SK-N-SH (cell line): ENCODE results near the gene CHST3. TPM values are rescaled to one million over a fixed set of nuclear protein-coding genes. Genes with fewer than 3 reads are reported as not detected.

Experiments
- CTCF ChIA-PET: fragments of 300-600, 350-600 bp; formaldehyde crosslinking; extraction: SDS; loops from one replicate; lab custom pipeline; 2021; lab: Yijun Ruan, JAX
- POLR2A ChIA-PET: fragments of 350-600 bp; sonication (Branson Sonifier 250); formaldehyde crosslinking; extraction: SDS; loops from one replicate; lab custom pipeline; 2020; ENCODE audit warnings: antibody characterized with exemption, inconsistent platforms; lab: Yijun Ruan, JAX
- DNase-seq: peaks from one replicate; pipeline ENCODE4 v3.0.0; 2012
- H2AFZ ChIP-seq: fragments of 200-600 bp; sonication (generic); 2 replicates; pipeline ENCODE4 v1.8.1; 2016; ENCODE audit warnings: antibody characterized with exemption, mild to moderate bottlenecking, low read depth
- H3F3A ChIP-seq: fragments of 200-600 bp; sonication (generic); replicated peaks from 2 replicates; pipeline ENCODE3; 2016; ENCODE audit warnings: antibody characterized with exemption, mild to moderate bottlenecking; ENCODE audit not compliant: insufficient read depth
- H3K27ac ChIP-seq, 2 experiments: fragments of 200-500 bp in 1 of 2; fragments of 200-600 bp in 1 of 2; sonication (Bioruptor generic) in 1 of 2; sonication (generic), shearing (Covaris generic) in 1 of 2; 2 replicates each; pipeline versions ENCODE4 v1.5.1 to v1.6.1; 2014 to 2016; ENCODE audit warnings: low read depth in 2 of 2, inconsistent platforms in 1 of 2, low read length in 1 of 2, mild to moderate bottlenecking in 1 of 2, mixed read lengths in 1 of 2
- H3K27me3 ChIP-seq: fragments of 200-600 bp; sonication (generic), shearing (Covaris generic); 2 replicates; pipeline ENCODE4 v1.6.1; 2016; ENCODE audit warnings: mixed run types; ENCODE audit not compliant: insufficient read depth
- H3K36me3 ChIP-seq, 2 experiments: fragments of 200-500 bp in 1 of 2; fragments of 200-600 bp in 1 of 2; sonication (Bioruptor generic) in 1 of 2; sonication (generic) in 1 of 2; replicated peaks in 1 of 2; 2 replicates each; pipeline versions ENCODE3 to v1.5.1; 2014 to 2016; ENCODE audit warnings: low read length in 1 of 2, mild to moderate bottlenecking in 1 of 2; ENCODE audit not compliant: insufficient read depth in 2 of 2, control insufficient read depth in 1 of 2
- H3K4me1 ChIP-seq, 2 experiments: fragments of 200-500 bp in 1 of 2; fragments of 200-600 bp in 1 of 2; sonication (Bioruptor generic) in 1 of 2; sonication (generic), shearing (Covaris generic) in 1 of 2; 2 replicates each; pipeline versions ENCODE4 v1.5.1 to v1.6.1; 2014 to 2016; ENCODE audit warnings: low read depth in 1 of 2, low read length in 1 of 2, mixed run types in 1 of 2; ENCODE audit not compliant: insufficient read depth in 2 of 2, control insufficient read depth in 1 of 2
- H3K4me2 ChIP-seq: fragments of 200-600 bp; sonication (generic), shearing (Covaris generic); 2 replicates; pipeline ENCODE4 v1.6.1; 2017; ENCODE audit warnings: mixed run types
- H3K4me3 ChIP-seq, 2 experiments: fragments of 200-500 bp in 1 of 2; fragments of 200-600 bp in 1 of 2; sonication (Bioruptor generic) in 1 of 2; sonication (generic), shearing (Covaris generic) in 1 of 2; 2 replicates each; pipeline versions ENCODE4 v1.5.1 to v1.8.1; 2014 to 2016; ENCODE audit warnings: low read depth in 2 of 2, inconsistent platforms in 1 of 2, low read length in 1 of 2, mild to moderate bottlenecking in 1 of 2, mixed read lengths in 1 of 2, moderate library complexity in 1 of 2
- H3K79me2 ChIP-seq: fragments of 200-600 bp; sonication (generic); 2 replicates; pipeline ENCODE4 v1.8.1; 2017; ENCODE audit warnings: mild to moderate bottlenecking; ENCODE audit not compliant: insufficient read depth
- H3K9ac ChIP-seq: fragments of 200-600 bp; sonication (generic); 2 replicates; pipeline ENCODE4 v1.6.1; 2017; ENCODE audit warnings: mixed run types
- H3K9me2 ChIP-seq: fragments of 200-600 bp; sonication (generic); 2 replicates; pipeline ENCODE4 v1.6.1; 2017; ENCODE audit warnings: mixed run types
- H3K9me3 ChIP-seq: fragments of 200-600 bp; sonication (generic); 2 replicates; pipeline ENCODE4 v1.6.1; 2017; ENCODE audit warnings: mixed run types, mild to moderate bottlenecking, moderate library complexity
- H4K20me1 ChIP-seq: fragments of 200-600 bp; sonication (generic); 2 replicates; pipeline ENCODE4 v1.6.1; 2017; ENCODE audit warnings: mild to moderate bottlenecking, mixed run types; ENCODE audit not compliant: insufficient read depth
- CHD2 ChIP-seq: fragments of 150-350 bp; IDR thresholded peaks from 2 replicates; pipeline ENCODE4 v1.6.1; 2018; ENCODE audit warnings: low read length; ENCODE audit not compliant: partially characterized antibody
- CTCF ChIP-seq: fragments of 200-600 bp; sonication (generic); IDR thresholded peaks from 2 replicates; pipeline ENCODE4 v1.6.1; 2017; ENCODE audit warnings: antibody characterized with exemption, mild to moderate bottlenecking, moderate library complexity
- ELF1 ChIP-seq: IDR thresholded peaks from 2 replicates; pipeline ENCODE4 v1.4.0; 2012
- EP300 ChIP-seq, 2 experiments: IDR thresholded peaks; 2 replicates each; pipeline versions ENCODE4 v1.4.0 to v1.6.1; 2012; ENCODE audit warnings: borderline replicate concordance in 1 of 2, low read depth in 1 of 2, low read length in 1 of 2
- FOSL2 ChIP-seq: IDR thresholded peaks from 2 replicates; pipeline ENCODE4 v1.4.0; 2012; ENCODE audit warnings: low read depth, mild to moderate bottlenecking, moderate library complexity, borderline replicate concordance
- GATA2 ChIP-seq: sonication (generic); formaldehyde crosslinking; IDR thresholded peaks from 2 replicates; pipeline ENCODE4 v1.5.0; 2020; ENCODE audit warnings: mild to moderate bottlenecking, missing genetic modification reagents
- JUND ChIP-seq: IDR thresholded peaks from 2 replicates; pipeline ENCODE4 v1.4.0; 2012
- MXI1 ChIP-seq: IDR thresholded peaks from 2 replicates; pipeline ENCODE4 v1.6.1; 2012; ENCODE audit warnings: mild to moderate bottlenecking, low read depth, low read length, improper control_type of control experiment
- NFIC ChIP-seq: IDR thresholded peaks from 2 replicates; pipeline ENCODE4 v1.4.0; 2012; ENCODE audit warnings: borderline replicate concordance
- NRF1 ChIP-seq: IDR thresholded peaks from 2 replicates; pipeline ENCODE4 v1.6.1; 2012; ENCODE audit warnings: low read depth, mild to moderate bottlenecking, low read length
- POLR2AphosphoS5 ChIP-seq: IDR thresholded peaks from 2 replicates; pipeline ENCODE4 v1.6.1; 2012; ENCODE audit warnings: low read depth, low read length
- RCOR1 ChIP-seq: fragments of 150-350 bp; IDR thresholded peaks from 2 replicates; pipeline ENCODE4 v1.6.1; 2017; ENCODE audit warnings: antibody characterized with exemption, low read length
- RXRA ChIP-seq: IDR thresholded peaks from 2 replicates; pipeline ENCODE4 v1.4.0; 2012; ENCODE audit warnings: low read depth, mild to moderate bottlenecking, borderline replicate concordance
- SMC3 ChIP-seq: IDR thresholded peaks from 2 replicates; pipeline ENCODE4 v1.6.1; 2012; ENCODE audit warnings: low read depth, low read length, improper control_type of control experiment
- TAF1 ChIP-seq: IDR thresholded peaks from 2 replicates; pipeline ENCODE4 v1.6.1; 2012; ENCODE audit warnings: low read depth, mild to moderate bottlenecking, low read length, moderate library complexity, borderline replicate concordance
- TEAD4 ChIP-seq: IDR thresholded peaks from 2 replicates; pipeline ENCODE4 v1.4.0; 2012; ENCODE audit warnings: mild to moderate bottlenecking, borderline replicate concordance; ENCODE audit not compliant: insufficient read depth
- YY1 ChIP-seq: IDR thresholded peaks from 2 replicates; pipeline ENCODE4 v1.4.0; 2012; ENCODE audit warnings: low read depth, mild to moderate bottlenecking
- WGBS: methylation state at CpG from one replicate; pipeline ENCODE4 v1.1.6; 2017; ENCODE audit warnings: low lambda C conversion rate; 5-methylcytosine and 5-hydroxymethylcytosine counted together
- polyA plus RNA-seq, 3 experiments: library from polyadenylated mRNA; depleted of rRNA; stranded (reverse); fragments of >200 nt; gene quantifications; 2 replicates each; pipeline ENCODE4 v1.2.3, GENCODE V29; 2012
- TF ChIP-seq, protein P1 (sequence below): IDR thresholded peaks from 2 replicates; pipeline ENCODE4 v1.6.1; 2012; ENCODE audit warnings: mild to moderate bottlenecking, low read depth, low read length, moderate library complexity
- TF ChIP-seq, protein P2 (sequence below): fragments of 150-350 bp; IDR thresholded peaks from 2 replicates; pipeline ENCODE4 v1.6.1; 2017; ENCODE audit warnings: antibody characterized with exemption, low read length, low read depth, borderline replicate concordance

Gene CHST3
- polyA plus RNA-seq, 1 of the 3 experiments (the other 2 are of a cell fraction) = 6.0 TPM

DNA sequence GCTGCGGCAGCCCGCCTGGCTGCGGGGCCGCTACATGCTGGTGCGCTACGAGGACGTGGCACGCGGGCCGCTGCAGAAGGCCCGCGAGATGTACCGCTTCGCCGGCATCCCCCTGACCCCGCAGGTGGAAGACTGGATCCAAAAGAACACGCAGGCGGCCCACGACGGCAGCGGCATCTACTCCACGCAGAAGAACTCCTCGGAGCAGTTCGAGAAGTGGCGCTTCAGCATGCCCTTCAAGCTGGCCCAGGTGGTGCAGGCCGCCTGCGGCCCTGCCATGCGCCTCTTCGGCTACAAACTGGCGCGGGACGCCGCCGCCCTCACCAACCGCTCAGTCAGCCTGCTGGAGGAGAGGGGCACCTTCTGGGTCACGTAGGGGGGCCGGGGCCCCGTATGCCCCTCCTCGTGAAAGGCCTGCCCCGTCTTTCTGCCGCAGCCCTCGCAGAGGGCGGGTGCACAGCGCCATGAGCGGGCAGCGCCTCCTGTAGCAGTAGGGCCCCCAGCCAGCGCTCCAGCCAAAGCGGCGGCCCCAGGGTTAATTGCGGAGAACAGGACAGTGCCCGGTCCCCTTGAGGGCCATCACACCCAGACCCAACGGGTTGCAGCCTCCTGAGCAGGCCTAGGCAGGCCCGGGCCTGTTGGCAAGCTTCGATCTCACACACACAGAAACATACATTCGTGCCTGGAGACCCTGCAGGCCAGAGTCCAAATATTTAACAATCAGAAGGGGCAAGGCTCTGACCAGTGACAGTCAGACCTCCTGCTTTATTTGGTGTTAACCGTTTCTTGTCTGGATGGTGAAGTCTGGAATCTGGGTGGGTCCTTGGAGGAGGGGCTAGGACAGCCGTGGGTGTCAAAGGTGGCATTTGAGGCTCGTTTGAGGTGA, 44.1 kb downstream of the CHST3 start (continued):
- TF ChIP-seq CTCF (no peak), EP300 (IDR thresholded peaks at IDR 0.05; ENCODE audit: borderline replicate concordance in 1 of 2, low read depth in 1 of 2, low read length in 1 of 2) (no peak), ELF1 (no peak), RXRA (no peak)

GRCh38 chr10:72009051-72009424, 44.8 kb downstream of the CHST3 start:
- no peaks in the 10 kb centered on the region for H3K9me2 ChIP-seq
- H3K4me3 ChIP-seq = no peak overlapping the region
- no peaks in the 10 kb centered on the region for H3K27me3 ChIP-seq
- ChIA-PET POLR2A (interaction anchor here (1.0 to 1.4 kb wide), 2 partner anchors 10 to 19 kb away, joined by 3 to 7 read pairs; no protein-coding TSS in a partner anchor), CTCF (interaction anchor here (1.0 to 2.4 kb wide), 4 partner anchors 39 to 113 kb away, joined by 3 to 6 read pairs (median 4); no protein-coding TSS in a partner anchor)
- peaks cover 3% of the 10 kb centered on the region for H3F3A ChIP-seq
- H3K4me2 ChIP-seq = peak overlapping the region; percentile 59
- H4K20me1 ChIP-seq = no peaks in the 10 kb centered on the region
- 74% methylated on average over 9 of the region's 9 CpGs for WGBS
- no peak overlapping the region for H2AFZ ChIP-seq
- no peak for DNase-seq
- no peaks in the 10 kb centered on the region for H3K9me3 ChIP-seq
- peak overlapping the region; percentile 54 for H3K9ac ChIP-seq
- peaks cover 0 to 11% of the 10 kb centered on the region in 2 experiments for H3K36me3 ChIP-seq
- H3K27ac ChIP-seq = peak overlapping the region; percentile 81 to 94
- H3K4me1 ChIP-seq = peaks cover 13 to 46% of the 10 kb centered on the region in 2 experiments
- TF ChIP-seq, protein P1, sequence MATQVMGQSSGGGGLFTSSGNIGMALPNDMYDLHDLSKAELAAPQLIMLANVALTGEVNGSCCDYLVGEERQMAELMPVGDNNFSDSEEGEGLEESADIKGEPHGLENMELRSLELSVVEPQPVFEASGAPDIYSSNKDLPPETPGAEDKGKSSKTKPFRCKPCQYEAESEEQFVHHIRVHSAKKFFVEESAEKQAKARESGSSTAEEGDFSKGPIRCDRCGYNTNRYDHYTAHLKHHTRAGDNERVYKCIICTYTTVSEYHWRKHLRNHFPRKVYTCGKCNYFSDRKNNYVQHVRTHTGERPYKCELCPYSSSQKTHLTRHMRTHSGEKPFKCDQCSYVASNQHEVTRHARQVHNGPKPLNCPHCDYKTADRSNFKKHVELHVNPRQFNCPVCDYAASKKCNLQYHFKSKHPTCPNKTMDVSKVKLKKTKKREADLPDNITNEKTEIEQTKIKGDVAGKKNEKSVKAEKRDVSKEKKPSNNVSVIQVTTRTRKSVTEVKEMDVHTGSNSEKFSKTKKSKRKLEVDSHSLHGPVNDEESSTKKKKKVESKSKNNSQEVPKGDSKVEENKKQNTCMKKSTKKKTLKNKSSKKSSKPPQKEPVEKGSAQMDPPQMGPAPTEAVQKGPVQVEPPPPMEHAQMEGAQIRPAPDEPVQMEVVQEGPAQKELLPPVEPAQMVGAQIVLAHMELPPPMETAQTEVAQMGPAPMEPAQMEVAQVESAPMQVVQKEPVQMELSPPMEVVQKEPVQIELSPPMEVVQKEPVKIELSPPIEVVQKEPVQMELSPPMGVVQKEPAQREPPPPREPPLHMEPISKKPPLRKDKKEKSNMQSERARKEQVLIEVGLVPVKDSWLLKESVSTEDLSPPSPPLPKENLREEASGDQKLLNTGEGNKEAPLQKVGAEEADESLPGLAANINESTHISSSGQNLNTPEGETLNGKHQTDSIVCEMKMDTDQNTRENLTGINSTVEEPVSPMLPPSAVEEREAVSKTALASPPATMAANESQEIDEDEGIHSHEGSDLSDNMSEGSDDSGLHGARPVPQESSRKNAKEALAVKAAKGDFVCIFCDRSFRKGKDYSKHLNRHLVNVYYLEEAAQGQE = no peak
- TF ChIP-seq GATA2 (CRISPR knock-in tag) (no peak), CTCF (no peak), CHD2 (no peak), YY1 (no peak), TEAD4 (no peak), TAF1 (no peak), POLR2AphosphoS5 (no peak), MXI1 (no peak), SMC3 (no peak), NFIC (no peak), RCOR1 (no peak), JUND (no peak), FOSL2 (no peak), NRF1 (no peak)
- TF ChIP-seq, protein P2, sequence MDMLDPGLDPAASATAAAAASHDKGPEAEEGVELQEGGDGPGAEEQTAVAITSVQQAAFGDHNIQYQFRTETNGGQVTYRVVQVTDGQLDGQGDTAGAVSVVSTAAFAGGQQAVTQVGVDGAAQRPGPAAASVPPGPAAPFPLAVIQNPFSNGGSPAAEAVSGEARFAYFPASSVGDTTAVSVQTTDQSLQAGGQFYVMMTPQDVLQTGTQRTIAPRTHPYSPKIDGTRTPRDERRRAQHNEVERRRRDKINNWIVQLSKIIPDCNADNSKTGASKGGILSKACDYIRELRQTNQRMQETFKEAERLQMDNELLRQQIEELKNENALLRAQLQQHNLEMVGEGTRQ = no peak
- peaks cover 17% of the 10 kb centered on the region for H3K79me2 ChIP-seq
